Measurements from ENCODE around the gene SPINK1.
"Not testable (repeated sequence)": the region's sequence is repeated elsewhere in the genome, so short reads cannot be mapped to it uniquely, and the experiment has no call there.

Gene SPINK1

DNA sequence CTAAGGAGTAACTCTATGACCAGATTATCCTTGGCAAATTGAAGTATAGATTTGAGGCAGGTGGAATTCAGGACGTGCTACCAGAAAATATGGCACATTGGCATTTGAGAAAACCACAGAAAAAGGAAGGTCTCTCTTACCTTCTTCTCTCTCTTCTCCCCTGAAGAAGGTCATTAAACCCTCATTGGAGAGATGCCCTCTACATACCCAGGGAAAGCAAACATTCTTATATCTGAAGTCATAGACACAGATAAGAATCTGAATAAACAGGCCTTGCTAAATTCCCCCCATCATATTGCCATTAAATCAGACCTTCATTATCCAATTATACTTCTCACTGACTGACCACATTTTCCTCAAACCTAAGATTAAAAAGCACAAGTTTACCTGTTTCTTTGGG, 17.8 kb downstream of the SPINK1 start:
- Histone ChIP-seq H3K27me3 (replicated peaks; ENCODE audit: control insufficient read depth, insufficient read depth, low read length, poor library complexity, severe bottlenecking) (no peaks in the 10 kb centered on the region), H3K4me3 (ENCODE audit: insufficient read depth, low read depth, low read length, poor library complexity, severe bottlenecking) (no peak overlapping the region), H3K4me1 (ENCODE audit: control insufficient read depth, insufficient read depth, low read length, poor library complexity, severe bottlenecking) (no peaks in the 10 kb centered on the region), H3K27ac (ENCODE audit: insufficient read depth, low read length, poor library complexity, severe bottlenecking) (no peak overlapping the region), H3K9me3 (ENCODE audit: control insufficient read depth, low read length) (no peaks in the 10 kb centered on the region), H3K36me3 (ENCODE audit: control insufficient read depth, insufficient read depth, low read length) (no peaks in the 10 kb centered on the region)
- no peak for DNase-seq

DNA sequence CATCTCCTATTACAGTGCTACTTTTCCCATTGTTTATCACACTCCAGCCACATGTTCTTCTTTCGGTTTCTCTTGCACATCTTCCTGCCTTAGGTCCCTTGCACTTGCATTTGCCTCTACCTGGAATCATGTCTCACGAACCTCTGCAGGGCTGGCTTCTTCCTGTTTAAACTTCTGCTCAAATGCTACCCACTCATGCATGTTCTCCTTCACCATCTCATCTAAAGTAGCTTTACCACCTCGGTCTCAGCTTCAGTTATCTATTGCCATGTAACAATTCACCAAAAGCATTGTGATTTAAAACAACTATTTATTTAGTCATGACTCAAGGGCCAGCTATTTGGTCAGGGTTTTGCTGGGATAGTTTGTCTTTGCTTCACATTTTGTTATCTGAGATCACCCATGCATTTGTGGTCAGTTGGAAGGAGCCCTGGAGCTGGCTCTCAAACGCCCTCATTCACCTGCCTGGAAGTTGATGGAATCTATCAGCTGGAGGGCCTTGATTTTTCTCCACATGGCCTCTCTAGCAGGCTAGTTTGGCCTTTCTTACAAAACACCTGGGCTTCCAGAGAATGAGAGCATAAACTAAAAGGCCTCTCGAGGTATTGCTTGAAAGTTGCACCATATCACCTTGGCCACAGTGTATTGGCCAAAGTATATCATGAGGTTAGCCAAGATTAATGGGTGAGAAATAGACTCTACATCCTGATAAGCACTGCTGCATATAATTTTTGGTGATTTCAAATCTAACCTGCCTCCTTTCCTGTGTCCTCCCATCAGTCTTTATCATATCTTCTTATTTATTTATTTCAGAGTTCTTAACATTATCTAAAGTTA, 21.4 kb downstream of the SPINK1 start:
- H3K4me3 ChIP-seq (ENCODE audit: insufficient read depth, low read depth, low read length, poor library complexity, severe bottlenecking), result no peak overlapping the region
- no peaks in the 10 kb centered on the region for H3K27me3 ChIP-seq (replicated peaks; ENCODE audit: control insufficient read depth, insufficient read depth, low read length, poor library complexity, severe bottlenecking)
- no peaks in the 10 kb centered on the region for H3K36me3 ChIP-seq (ENCODE audit: control insufficient read depth, insufficient read depth, low read length)
- no peaks in the 10 kb centered on the region for H3K9me3 ChIP-seq (ENCODE audit: control insufficient read depth, low read length)
- H3K27ac ChIP-seq (ENCODE audit: insufficient read depth, low read length, poor library complexity, severe bottlenecking), result no peak overlapping the region
- H3K4me1 ChIP-seq (ENCODE audit: control insufficient read depth, insufficient read depth, low read length, poor library complexity, severe bottlenecking), result no peaks in the 10 kb centered on the region
- no peak for DNase-seq

DNA sequence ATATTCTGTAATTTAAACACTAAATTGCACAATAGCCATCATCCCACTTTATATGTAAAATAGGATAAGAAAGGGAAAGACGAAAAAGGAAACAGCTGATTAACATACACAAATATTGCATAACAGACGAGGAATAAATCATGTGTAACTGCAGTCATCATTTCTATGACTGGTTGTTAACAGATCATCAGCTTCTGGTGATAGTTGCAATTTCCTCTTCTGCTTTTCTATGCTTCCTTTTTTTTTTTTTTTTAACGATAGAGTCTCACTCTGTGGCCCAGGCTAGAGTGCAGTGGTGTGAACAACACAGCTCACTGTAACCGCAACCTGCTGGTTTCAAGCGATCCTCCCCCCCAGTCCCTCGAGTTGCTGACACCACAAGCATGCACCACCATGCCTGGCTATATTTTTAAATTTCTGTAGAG, 26.4 kb downstream of the SPINK1 start:
- no peak for DNase-seq

DNA sequence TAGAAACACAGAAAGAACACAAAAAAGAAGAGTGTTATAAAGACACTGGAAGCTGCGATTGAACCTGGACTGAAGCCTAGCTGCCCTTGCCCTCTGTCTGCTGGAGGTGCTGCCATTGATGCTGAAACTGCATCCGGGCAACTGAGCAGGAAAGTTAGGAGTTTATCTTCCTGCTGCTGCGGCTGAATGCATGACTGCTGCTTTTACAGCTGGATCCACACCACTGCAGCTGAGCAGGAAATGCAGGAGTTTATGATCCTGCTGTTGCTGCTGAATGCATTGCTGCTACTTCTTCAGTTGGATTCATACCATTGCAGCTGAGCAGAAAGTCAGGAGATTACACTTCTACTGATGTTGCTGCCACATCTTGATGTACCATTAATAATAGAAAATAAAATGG, 27.1 kb downstream of the SPINK1 start:
- DNase-seq, result no peak
- no peak overlapping the region for H3K27ac ChIP-seq (ENCODE audit: insufficient read depth, low read length, poor library complexity, severe bottlenecking)
- H3K4me3 ChIP-seq (ENCODE audit: insufficient read depth, low read depth, low read length, poor library complexity, severe bottlenecking), result no peak overlapping the region
- no peaks in the 10 kb centered on the region for H3K27me3 ChIP-seq (replicated peaks; ENCODE audit: control insufficient read depth, insufficient read depth, low read length, poor library complexity, severe bottlenecking)
- no peaks in the 10 kb centered on the region for H3K9me3 ChIP-seq (ENCODE audit: control insufficient read depth, low read length)
- no peaks in the 10 kb centered on the region for H3K36me3 ChIP-seq (ENCODE audit: control insufficient read depth, insufficient read depth, low read length)
- no peaks in the 10 kb centered on the region for H3K4me1 ChIP-seq (ENCODE audit: control insufficient read depth, insufficient read depth, low read length, poor library complexity, severe bottlenecking)

More for the DNA sequence above, 26.4 kb downstream of the SPINK1 start:
- no peak overlapping the region for H3K4me3 ChIP-seq (ENCODE audit: insufficient read depth, low read depth, low read length, poor library complexity, severe bottlenecking)
- no peak overlapping the region for H3K27ac ChIP-seq (ENCODE audit: insufficient read depth, low read length, poor library complexity, severe bottlenecking)
- H3K9me3 ChIP-seq (ENCODE audit: control insufficient read depth, low read length), result no peaks in the 10 kb centered on the region
- no peaks in the 10 kb centered on the region for H3K27me3 ChIP-seq (replicated peaks; ENCODE audit: control insufficient read depth, insufficient read depth, low read length, poor library complexity, severe bottlenecking)
- no peaks in the 10 kb centered on the region for H3K4me1 ChIP-seq (ENCODE audit: control insufficient read depth, insufficient read depth, low read length, poor library complexity, severe bottlenecking)
- no peaks in the 10 kb centered on the region for H3K36me3 ChIP-seq (ENCODE audit: control insufficient read depth, insufficient read depth, low read length)

DNA sequence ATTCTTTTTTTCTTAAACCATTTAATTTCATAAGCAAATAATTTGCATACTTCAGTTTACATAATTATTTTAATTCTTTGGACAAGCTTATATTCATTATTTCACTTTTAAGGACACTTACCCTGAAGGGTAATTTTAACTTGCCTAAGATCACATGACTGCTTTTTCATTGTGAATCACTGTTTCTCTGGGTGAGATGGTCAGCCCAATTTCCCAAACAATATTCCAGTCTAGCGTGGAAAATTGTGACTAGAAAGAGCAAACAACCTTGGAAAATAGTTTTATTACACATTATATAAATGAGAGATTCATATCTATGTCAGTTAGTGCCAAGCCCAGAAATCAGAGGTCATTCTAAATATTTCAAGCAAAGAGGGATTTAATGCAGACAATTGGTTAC, 27.5 kb downstream of the SPINK1 start:
- Histone ChIP-seq H3K9me3 (ENCODE audit: control insufficient read depth, low read length) (no peaks in the 10 kb centered on the region), H3K27ac (ENCODE audit: insufficient read depth, low read length, poor library complexity, severe bottlenecking) (no peak overlapping the region), H3K36me3 (ENCODE audit: control insufficient read depth, insufficient read depth, low read length) (no peaks in the 10 kb centered on the region), H3K4me3 (ENCODE audit: insufficient read depth, low read depth, low read length, poor library complexity, severe bottlenecking) (no peak overlapping the region), H3K4me1 (ENCODE audit: control insufficient read depth, insufficient read depth, low read length, poor library complexity, severe bottlenecking) (no peaks in the 10 kb centered on the region), H3K27me3 (replicated peaks; ENCODE audit: control insufficient read depth, insufficient read depth, low read length, poor library complexity, severe bottlenecking) (no peaks in the 10 kb centered on the region)
- DNase-seq, result no peak

DNA sequence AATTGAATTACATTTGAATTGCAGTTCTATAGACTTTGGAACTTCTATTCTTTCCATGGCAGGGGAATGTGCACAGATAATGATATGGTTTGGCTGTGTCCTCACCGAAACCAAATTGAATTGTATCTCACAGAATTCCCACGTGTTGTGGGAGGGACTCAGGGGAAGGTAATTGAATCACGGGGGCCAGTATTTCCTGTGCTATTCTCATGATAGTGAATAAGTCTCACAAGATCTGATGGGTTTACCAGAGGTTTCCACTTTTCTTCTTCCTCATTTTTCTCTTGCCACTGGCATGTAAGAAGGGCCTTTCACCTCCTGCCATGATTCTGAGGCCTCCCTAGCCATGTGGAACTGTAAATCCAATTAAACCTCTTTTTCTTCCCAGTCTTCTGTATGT, 28.3 kb downstream of the SPINK1 start:
- H3K4me3 ChIP-seq (ENCODE audit: insufficient read depth, low read depth, low read length, poor library complexity, severe bottlenecking); H3K4me1 ChIP-seq (ENCODE audit: control insufficient read depth, insufficient read depth, low read length, poor library complexity, severe bottlenecking); H3K27ac ChIP-seq (ENCODE audit: insufficient read depth, low read length, poor library complexity, severe bottlenecking); H3K36me3 ChIP-seq (ENCODE audit: control insufficient read depth, insufficient read depth, low read length); H3K9me3 ChIP-seq (ENCODE audit: control insufficient read depth, low read length); DNase-seq; H3K27me3 ChIP-seq (replicated peaks; ENCODE audit: control insufficient read depth, insufficient read depth, low read length, poor library complexity, severe bottlenecking): not testable (repeated sequence)

DNA sequence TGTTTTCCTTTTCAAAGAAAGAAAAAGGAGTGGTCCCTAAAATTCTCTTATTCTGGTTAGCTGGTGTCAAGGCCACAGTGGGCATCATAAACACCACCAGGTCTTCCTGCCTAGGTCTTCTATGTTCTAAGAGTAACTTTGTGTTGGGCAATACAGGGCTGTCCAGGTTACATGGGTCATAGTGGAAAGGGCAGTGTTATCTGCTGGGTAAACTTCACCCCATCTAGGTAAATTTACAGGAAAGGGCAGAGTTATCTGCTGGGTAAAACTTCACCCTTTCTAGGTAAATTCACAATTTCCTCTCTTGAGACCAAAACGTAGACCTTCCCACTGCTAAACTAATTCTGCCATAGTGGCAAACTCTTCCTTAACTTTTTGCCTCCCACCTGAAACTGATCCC, 30.0 kb downstream of the SPINK1 start:
- H3K4me3 ChIP-seq (ENCODE audit: insufficient read depth, low read depth, low read length, poor library complexity, severe bottlenecking), result no peak overlapping the region
- DNase-seq, result no peak
- no peak overlapping the region for H3K27ac ChIP-seq (ENCODE audit: insufficient read depth, low read length, poor library complexity, severe bottlenecking)

DNA sequence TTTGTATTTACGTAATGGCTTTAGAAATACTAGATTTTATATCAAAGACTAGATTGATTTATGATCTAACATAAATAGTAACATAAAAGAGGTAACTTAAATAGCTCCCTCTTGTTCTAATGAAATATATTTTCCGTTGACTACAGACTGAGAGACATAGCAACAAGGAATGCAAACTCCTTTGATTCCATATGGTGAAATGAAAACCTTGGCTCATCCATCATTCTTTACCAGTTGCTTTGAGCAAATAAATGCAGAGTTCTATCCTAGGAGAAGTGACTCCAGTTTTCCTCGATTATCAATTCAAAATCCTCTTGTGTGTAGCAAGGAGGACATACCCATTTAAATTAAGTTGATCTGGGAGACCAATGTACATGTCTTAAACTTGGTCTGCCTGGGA, 31.0 kb downstream of the SPINK1 start:
- Histone ChIP-seq H3K9me3 (ENCODE audit: control insufficient read depth, low read length) (no peaks in the 10 kb centered on the region), H3K27ac (ENCODE audit: insufficient read depth, low read length, poor library complexity, severe bottlenecking) (no peak overlapping the region), H3K36me3 (ENCODE audit: control insufficient read depth, insufficient read depth, low read length) (no peaks in the 10 kb centered on the region), H3K4me1 (ENCODE audit: control insufficient read depth, insufficient read depth, low read length, poor library complexity, severe bottlenecking) (no peaks in the 10 kb centered on the region), H3K27me3 (replicated peaks; ENCODE audit: control insufficient read depth, insufficient read depth, low read length, poor library complexity, severe bottlenecking) (no peaks in the 10 kb centered on the region), H3K4me3 (ENCODE audit: insufficient read depth, low read depth, low read length, poor library complexity, severe bottlenecking) (no peak overlapping the region)
- DNase-seq, result no peak

More for the DNA sequence above, 30.0 kb downstream of the SPINK1 start:
- Histone ChIP-seq H3K27me3 (replicated peaks; ENCODE audit: control insufficient read depth, insufficient read depth, low read length, poor library complexity, severe bottlenecking) (no peaks in the 10 kb centered on the region), H3K36me3 (ENCODE audit: control insufficient read depth, insufficient read depth, low read length) (no peaks in the 10 kb centered on the region), H3K4me1 (ENCODE audit: control insufficient read depth, insufficient read depth, low read length, poor library complexity, severe bottlenecking) (no peaks in the 10 kb centered on the region), H3K9me3 (ENCODE audit: control insufficient read depth, low read length) (no peaks in the 10 kb centered on the region)

DNA sequence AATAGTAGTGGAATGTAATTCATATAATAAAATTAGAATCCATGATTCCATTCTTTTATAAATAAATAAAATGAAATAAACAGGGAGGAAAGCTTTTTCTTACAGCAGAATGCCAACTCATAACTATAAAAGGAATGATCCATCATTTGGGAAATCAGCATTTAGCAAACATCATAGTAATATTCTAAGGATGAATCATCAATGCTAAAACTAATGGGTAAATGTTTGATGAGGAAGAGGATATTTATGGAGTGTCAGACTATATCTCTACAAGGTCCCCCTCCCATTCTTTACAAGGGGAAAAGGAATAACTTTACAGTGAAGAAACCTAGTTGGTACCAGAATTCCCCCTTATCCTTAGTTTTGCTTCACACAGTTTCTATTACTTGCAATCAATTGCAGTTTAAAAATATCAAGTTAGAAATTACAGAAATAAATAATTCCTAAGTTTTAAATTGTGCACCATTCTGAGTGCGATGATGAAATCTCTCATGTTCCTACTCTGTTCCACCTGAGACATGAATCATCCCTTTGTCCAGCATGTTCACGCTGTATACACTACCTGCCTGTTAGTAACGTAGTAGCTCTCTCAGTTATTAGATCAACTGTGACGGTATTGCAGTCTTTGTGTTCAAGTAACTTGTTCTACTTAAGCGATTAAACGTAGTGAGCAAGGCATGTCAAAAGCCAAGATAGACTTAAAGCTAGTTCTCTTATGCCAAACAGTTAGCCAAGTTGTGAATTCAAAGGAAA, 34.7 kb downstream of the SPINK1 start:
- Histone ChIP-seq H3K4me3 (ENCODE audit: insufficient read depth, low read depth, low read length, poor library complexity, severe bottlenecking) (no peak overlapping the region), H3K4me1 (ENCODE audit: control insufficient read depth, insufficient read depth, low read length, poor library complexity, severe bottlenecking) (no peaks in the 10 kb centered on the region), H3K27me3 (replicated peaks; ENCODE audit: control insufficient read depth, insufficient read depth, low read length, poor library complexity, severe bottlenecking) (no peaks in the 10 kb centered on the region), H3K9me3 (ENCODE audit: control insufficient read depth, low read length) (no peaks in the 10 kb centered on the region), H3K27ac (ENCODE audit: insufficient read depth, low read length, poor library complexity, severe bottlenecking) (no peak overlapping the region), H3K36me3 (ENCODE audit: control insufficient read depth, insufficient read depth, low read length) (no peaks in the 10 kb centered on the region)
- no peak for DNase-seq

DNA sequence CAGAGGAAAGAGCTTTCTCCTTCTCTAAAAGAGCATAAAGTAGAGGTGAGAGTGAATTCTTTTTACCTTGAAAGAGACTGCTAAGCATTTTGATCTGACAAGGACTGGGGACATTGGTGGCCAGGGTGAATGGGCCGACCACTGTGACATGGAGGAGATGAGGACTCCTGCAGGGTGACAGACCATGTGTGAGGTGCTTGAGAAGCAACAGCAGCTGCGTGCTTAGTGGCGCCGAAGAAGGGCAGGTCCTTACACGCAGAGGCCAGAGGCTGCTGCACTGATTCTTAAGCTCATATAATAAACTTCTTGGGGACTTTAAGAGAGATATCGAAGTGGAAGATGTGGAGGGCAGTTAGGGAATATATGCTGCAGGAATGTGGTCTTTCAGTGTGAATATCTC, 40.3 kb downstream of the SPINK1 start:
- Histone ChIP-seq H3K27me3 (replicated peaks; ENCODE audit: control insufficient read depth, insufficient read depth, low read length, poor library complexity, severe bottlenecking) (no peaks in the 10 kb centered on the region), H3K36me3 (ENCODE audit: control insufficient read depth, insufficient read depth, low read length) (no peaks in the 10 kb centered on the region), H3K4me3 (ENCODE audit: insufficient read depth, low read depth, low read length, poor library complexity, severe bottlenecking) (no peak overlapping the region), H3K27ac (ENCODE audit: insufficient read depth, low read length, poor library complexity, severe bottlenecking) (no peak overlapping the region), H3K4me1 (ENCODE audit: control insufficient read depth, insufficient read depth, low read length, poor library complexity, severe bottlenecking) (no peaks in the 10 kb centered on the region), H3K9me3 (ENCODE audit: control insufficient read depth, low read length) (no peaks in the 10 kb centered on the region)
- no peak for DNase-seq
